HCT116 (cell line): ENCODE measurements around the gene SMURF1. TPM values are rescaled to one million over a fixed set of nuclear protein-coding genes. Genes with fewer than 3 reads are reported as not detected.

Experiments used
- ATAC-seq: fragments of 200-7000 bp; cut with Tn5 transposase; 2 replicates; pipeline ENCODE4 v1.9.1; 2020; ENCODE audit warnings: mild to moderate bottlenecking, moderate library complexity
- BruUV-seq: library from RNA; stranded (reverse); fragments of 400-500 nt; replicated peaks from 2 replicates; lab custom pipeline; 2021; lab: Mats Ljungman, UMichigan
- CTCF ChIA-PET: fragments of 300-600 bp; sonication (Branson Sonifier 250); formaldehyde crosslinking; loops from one replicate; lab custom pipeline; 2021; ENCODE audit warnings: antibody characterized with exemption; lab: Charles Lee
- POLR2A ChIA-PET: fragments of 300-600, 350-600 bp; sonication (Branson Sonifier 250); formaldehyde crosslinking; loops from one replicate; lab custom pipeline; 2021; ENCODE audit warnings: antibody characterized with exemption; lab: Charles Lee
- RAD21 ChIA-PET, 2 experiments: fragments of 300-600 bp; sonication (Branson Sonifier 250); formaldehyde crosslinking; loops; one replicate each; lab custom pipeline; 2023; ENCODE audit warnings: low total read pairs in 2 of 2; ENCODE audit not compliant: uncharacterized antibody in 2 of 2, unreplicated experiment in 2 of 2, low non-redundant PET in 1 of 2; lab: Charles Lee
- DNase-seq: peaks from one replicate; pipeline ENCODE4 v3.0.0-alpha.2; 2010; ENCODE audit warnings: low read depth, low spot score
- H2AFZ ChIP-seq: fragments of 200-600 bp; shearing (Covaris generic), sonication (generic); 2 replicates; pipeline ENCODE4 v1.6.1; 2017; ENCODE audit warnings: low read depth, mixed run types, mixed read lengths, antibody characterized with exemption, low read length; ENCODE audit not compliant: poor library complexity, severe bottlenecking
- H3K27ac ChIP-seq: 2 replicates; pipeline ENCODE4 v1.5.1; 2012; ENCODE audit warnings: low read depth, low read length
- H3K27me3 ChIP-seq: fragments of 200-600 bp; sonication (generic); 2 replicates; pipeline ENCODE4 v1.6.1; 2016; ENCODE audit warnings: mixed run types, low read length, mixed read lengths; ENCODE audit not compliant: insufficient read depth
- H3K36me3 ChIP-seq, 2 experiments: fragments of 200-500 bp in 1 of 2; fragments of 200-600 bp in 1 of 2; sonication (Bioruptor generic) in 1 of 2; sonication (generic) in 1 of 2; 2 replicates each; pipeline versions ENCODE4 v1.5.1 to v1.6.1; 2014 to 2016; ENCODE audit warnings: low read length in 2 of 2, inconsistent platforms in 1 of 2, mixed read lengths in 1 of 2, mixed run types in 1 of 2; ENCODE audit not compliant: insufficient read depth in 2 of 2, control insufficient read depth in 1 of 2
- H3K4me1 ChIP-seq, 2 experiments: fragments of 200-600 bp in 1 of 2; sonication (generic) in 1 of 2; 2 replicates each; pipeline versions ENCODE4 v1.5.1 to v1.6.1; 2012 to 2017; ENCODE audit warnings: low read length in 2 of 2, inconsistent platforms in 1 of 2, mild to moderate bottlenecking in 1 of 2, mixed read lengths in 1 of 2, mixed run types in 1 of 2, moderate library complexity in 1 of 2; ENCODE audit not compliant: insufficient read depth in 2 of 2, control insufficient read depth in 1 of 2
- H3K4me2 ChIP-seq: fragments of 200-600 bp; sonication (generic); 2 replicates; pipeline ENCODE4 v1.6.1; 2017; ENCODE audit warnings: mixed run types, low read length, mixed read lengths
- H3K4me3 ChIP-seq, 2 experiments: fragments of 200-600 bp in 1 of 2; sonication (generic) in 1 of 2; replicated peaks in 1 of 2; 2 replicates each; pipeline ENCODE4 v1.5.1; 2011 to 2016; ENCODE audit warnings: low read length in 2 of 2, control low read depth in 1 of 2, low read depth in 1 of 2, mild to moderate bottlenecking in 1 of 2, mixed read lengths in 1 of 2, mixed run types in 1 of 2
- H3K79me2 ChIP-seq: fragments of 200-600 bp; sonication (generic); 2 replicates; pipeline ENCODE4 v1.6.1; 2017; ENCODE audit warnings: mild to moderate bottlenecking, mixed run types, low read length, moderate library complexity, mixed read lengths; ENCODE audit not compliant: insufficient read depth
- H3K9ac ChIP-seq: fragments of 200-600 bp; sonication (generic); 2 replicates; pipeline ENCODE4 v1.6.1; 2016; ENCODE audit warnings: low read length, mixed read lengths
- H3K9me2 ChIP-seq: fragments of 200-600 bp; sonication (generic), shearing (Covaris generic); 2 replicates; pipeline ENCODE4 v1.6.1; 2017; ENCODE audit warnings: mixed run types, mild to moderate bottlenecking, moderate library complexity; ENCODE audit not compliant: insufficient read depth
- H3K9me3 ChIP-seq, 2 experiments: fragments of 200-500 bp in 1 of 2; fragments of 200-600 bp in 1 of 2; sonication (Bioruptor generic) in 1 of 2; sonication (generic) in 1 of 2; 2 replicates each; pipeline ENCODE4 v1.6.1; 2014 to 2017; ENCODE audit warnings: low read length in 2 of 2, mixed read lengths in 2 of 2, inconsistent platforms in 1 of 2, low read depth in 1 of 2, mild to moderate bottlenecking in 1 of 2, mixed run types in 1 of 2, moderate library complexity in 1 of 2; ENCODE audit not compliant: control insufficient read depth in 1 of 2, insufficient read depth in 1 of 2
- H4K20me1 ChIP-seq: fragments of 200-600 bp; sonication (generic), shearing (Covaris generic); 2 replicates; pipeline ENCODE4 v1.6.1; 2017; ENCODE audit warnings: mixed run types, mild to moderate bottlenecking, moderate library complexity; ENCODE audit not compliant: insufficient read depth
- ATF3 ChIP-seq: IDR thresholded peaks from 2 replicates; pipeline ENCODE4 v1.6.1; 2012
- CEBPB ChIP-seq: IDR thresholded peaks from 2 replicates; pipeline ENCODE4 v1.6.1; 2012; ENCODE audit warnings: low read depth
- EZH2phosphoT487 ChIP-seq: fragments of 200-600 bp; IDR thresholded peaks from 2 replicates; pipeline ENCODE4 v1.6.1; 2018; ENCODE audit warnings: antibody characterized with exemption, borderline replicate concordance
- POLR2AphosphoS5 ChIP-seq: IDR thresholded peaks from 2 replicates; pipeline ENCODE4 v1.6.1; 2011; ENCODE audit warnings: mild to moderate bottlenecking, low read depth, low read length, moderate library complexity
- SP1 ChIP-seq: IDR thresholded peaks from 2 replicates; pipeline ENCODE4 v1.6.1; 2012; ENCODE audit warnings: low read depth
- SRF ChIP-seq: IDR thresholded peaks from 2 replicates; pipeline ENCODE4 v1.6.1; 2012; ENCODE audit warnings: low read depth
- ZBTB33 ChIP-seq: IDR thresholded peaks from 2 replicates; pipeline ENCODE4 v1.6.1; 2011; ENCODE audit warnings: mild to moderate bottlenecking, low read length, moderate library complexity; ENCODE audit not compliant: insufficient replicate concordance; ENCODE audit errors: extremely low read depth
- intact Hi-C: fragments of 100-400 bp; cut with micrococcal nuclease; formaldehyde crosslinking; loops from 2 replicates; pipeline ENCODE4 v1.10.0; 2022
- total RNA-seq: library from RNA; stranded (reverse); gene quantifications from one replicate; pipeline ENCODE4 v1.2.1, GENCODE V29; 2021; ENCODE audit not compliant: unreplicated experiment

Gene SMURF1
- total RNA-seq, 1 experiment from 2014 or later, result 24.6 TPM

- ChIA-PET CTCF (no interaction called here), POLR2A (no interaction called here), RAD21 (no interaction called here)
- Histone ChIP-seq H3K9me2 (no peaks in the 10 kb centered on the region), H4K20me1 (no peaks in the 10 kb centered on the region; the same call in 1 of the 2 replicates), H3K4me2 (no peak overlapping the region), H2AFZ (no peak overlapping the region), H3K9ac (no peak overlapping the region), H3K79me2 (peaks cover 97% of the 10 kb centered on the region), H3K4me1 (peaks cover 10 to 29% of the 10 kb centered on the region in 2 experiments; a peak in 3 of 4 replicates), H3K4me3 (no peak overlapping the region), H3K27me3 (no peaks in the 10 kb centered on the region), H3K27ac (no peak overlapping the region), H3K36me3 (no peaks in the 10 kb centered on the region), H3K9me3 (no peaks in the 10 kb centered on the region)
- no TSS peak for BruUV-seq
- DNase-seq (no peak), ATAC-seq (no peak)
- TF ChIP-seq SRF (no peak), SP1 (no peak), ATF3 (no peak), EZH2phosphoT487 (no peak), ZBTB33 (no peak), POLR2AphosphoS5 (no peak), CEBPB (no peak)
- intact Hi-C loops, result no loop called here
These were observed 46.2 kb downstream of the SMURF1 start for GRCh38 chr7:99097730-99098129.
